IMR-90 (cell line): Measurements from ENCODE around the gene ASTN2.

Experiments
- CEBPB ChIP-seq: IDR thresholded peaks from 2 replicates; pipeline ENCODE4 v1.6.1; 2012; ENCODE audit warnings: low read depth, low read length, improper control_type of control experiment
- CTCF ChIP-seq: conservative IDR thresholded peaks from 2 replicates; pipeline ENCODE4 v1.5.1; 2012; ENCODE audit warnings: mild to moderate bottlenecking, low read depth, low read length, improper control_type of control experiment
- NFE2L2 ChIP-seq: fragments of 150-350 bp; IDR thresholded peaks from 2 replicates; pipeline ENCODE4 v1.6.1; 2016; ENCODE audit warnings: low read depth, mild to moderate bottlenecking, low read length
- POLR2A ChIP-seq: IDR thresholded peaks from 2 replicates; pipeline ENCODE4 v1.6.1; 2012; ENCODE audit warnings: mild to moderate bottlenecking, low read depth, low read length
- RAD21 ChIP-seq: IDR thresholded peaks from 2 replicates; pipeline ENCODE4 v1.6.1; 2012; ENCODE audit warnings: low read length, improper control_type of control experiment
- RCOR1 ChIP-seq: IDR thresholded peaks from 2 replicates; pipeline ENCODE4 v1.6.1; 2012; ENCODE audit warnings: mild to moderate bottlenecking, low read length, improper control_type of control experiment; ENCODE audit not compliant: insufficient replicate concordance
- USF2 ChIP-seq: fragments of 150-350 bp; IDR thresholded peaks from 2 replicates; pipeline ENCODE4 v1.6.1; 2017; ENCODE audit warnings: mild to moderate bottlenecking, antibody characterized with exemption, low read length, low read depth

- no peak for TF ChIP-seq CTCF
- no peak for TF ChIP-seq RAD21
- TF ChIP-seq CEBPB = no peak
- no peak for TF ChIP-seq RCOR1
- TF ChIP-seq USF2 = no peak
- TF ChIP-seq NFE2L2 = no peak
- no peak for TF ChIP-seq POLR2A
These were observed 818.2 kb downstream of the ASTN2 start for GRCh38 chr9:116596646-116597045.
